Smooth muscle cell (in vitro differentiated cells): ENCODE measurements around the gene TVP23A. TPM values are rescaled to one million over a fixed set of nuclear protein-coding genes. Genes with fewer than 3 reads are reported as not detected.

Experiments used
- DNase-seq: peaks from one replicate; lab custom pipeline; 2025; ENCODE audit not compliant: unreplicated experiment; lab: John Stamatoyannopoulos, UW
- H2AFZ ChIP-seq: fragments of 200-600 bp; sonication (generic); 2 replicates; pipeline ENCODE4 v1.6.0; 2016; ENCODE audit warnings: antibody characterized with exemption, low read depth, mild to moderate bottlenecking
- H3F3A ChIP-seq: fragments of 200-600 bp; sonication (generic); 2 replicates; pipeline ENCODE4 v1.6.0; 2017; ENCODE audit warnings: antibody characterized with exemption, low read depth
- H3K27ac ChIP-seq: fragments of 200-600 bp; sonication (generic); 2 replicates; pipeline ENCODE4 v1.5.1; 2016; ENCODE audit warnings: low read depth, mild to moderate bottlenecking
- H3K27me3 ChIP-seq: fragments of 200-600 bp; sonication (generic); 2 replicates; pipeline ENCODE4 v1.6.1; 2016; ENCODE audit warnings: low read depth, mild to moderate bottlenecking
- H3K36me3 ChIP-seq: fragments of 200-600 bp; sonication (generic); 2 replicates; pipeline ENCODE4 v1.5.1; 2016; ENCODE audit warnings: low read depth
- H3K4me1 ChIP-seq: fragments of 200-600 bp; sonication (generic); 2 replicates; pipeline ENCODE4 v1.5.1; 2016; ENCODE audit warnings: low read depth
- H3K4me2 ChIP-seq: fragments of 200-600 bp; sonication (generic); 2 replicates; pipeline ENCODE4 v1.6.0; 2016; ENCODE audit warnings: mild to moderate bottlenecking
- H3K4me3 ChIP-seq: fragments of 200-600 bp; sonication (generic); 2 replicates; pipeline ENCODE4 v1.5.1; 2016; ENCODE audit warnings: mild to moderate bottlenecking
- H3K79me2 ChIP-seq: fragments of 200-600 bp; sonication (generic); 2 replicates; pipeline ENCODE4 v1.6.0; 2016; ENCODE audit warnings: low read depth, mild to moderate bottlenecking
- H3K9ac ChIP-seq: fragments of 200-600 bp; sonication (generic); 2 replicates; pipeline ENCODE4 v1.6.0; 2016; ENCODE audit warnings: low read depth
- H3K9me3 ChIP-seq: fragments of 200-600 bp; sonication (generic); replicated peaks from 2 replicates; pipeline ENCODE4 v1.5.1; 2016; ENCODE audit warnings: low read depth
- H4K20me1 ChIP-seq: fragments of 200-600 bp; sonication (generic); 2 replicates; pipeline ENCODE4 v1.6.0; 2016; ENCODE audit warnings: low read depth
- WGBS: methylation state at CpG from one replicate; pipeline ENCODE4 v1.1.7; 2016; ENCODE audit warnings: low lambda C conversion rate; 5-methylcytosine and 5-hydroxymethylcytosine counted together
- polyA plus RNA-seq: library from polyadenylated mRNA; unstranded; fragments of >200 nt; fragmentation: Nextera tagmentation; extraction: Ambion mirVana; gene quantifications from 2 replicates; pipeline ENCODE4 v1.2.1, GENCODE V29; 2016
- total RNA-seq: library from RNA; depleted of rRNA; stranded (reverse); fragments of >200 nt; gene quantifications from 2 replicates; pipeline ENCODE4 v1.2.3, GENCODE V29; 2014
- TF ChIP-seq, protein P1 (sequence below): fragments of 200-600 bp; sonication (generic); IDR thresholded peaks from 2 replicates; pipeline ENCODE4 v1.5.1; 2017; ENCODE audit warnings: borderline replicate concordance, mild to moderate bottlenecking, antibody characterized with exemption; ENCODE audit not compliant: insufficient read depth, poor library complexity, severe bottlenecking

TVP23A gene
- total and polyA plus RNA-seq, 2 experiments from 2014 or later: 0.13 to 0.45 TPM

DNA sequence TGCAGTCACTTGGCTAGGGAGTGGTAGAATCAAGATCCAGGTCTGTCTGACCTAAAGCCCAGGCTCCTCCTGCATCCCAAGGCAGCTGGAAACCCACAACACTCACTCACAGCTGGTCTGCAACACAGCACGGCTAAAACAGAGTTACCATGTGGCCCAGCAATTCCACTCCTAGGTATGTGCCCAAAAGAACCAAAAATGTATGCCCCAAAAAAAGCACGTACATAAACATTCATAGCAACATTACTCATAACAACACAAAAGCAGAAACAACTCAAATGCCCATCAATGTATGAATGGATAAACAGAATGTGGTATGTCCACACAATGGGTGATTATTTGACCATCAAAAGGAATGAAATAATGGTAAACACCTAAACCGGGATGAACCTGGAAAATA lies 8.9 kb downstream of the TVP23A start:
- H3K36me3 ChIP-seq: no peaks in the 10 kb centered on the region
- H3K9me3 ChIP-seq: no peaks in the 10 kb centered on the region
- no peak overlapping the region for H3K4me2 ChIP-seq
- H2AFZ ChIP-seq: no peak overlapping the region
- H3K27ac ChIP-seq: no peak overlapping the region
- no peak overlapping the region for H3K9ac ChIP-seq
- no peak for DNase-seq
- no peaks in the 10 kb centered on the region for H3K4me1 ChIP-seq
- 87% methylated on average over 3 of the region's 3 CpGs for WGBS
- no peak overlapping the region for H3K4me3 ChIP-seq
- H4K20me1 ChIP-seq: no peaks in the 10 kb centered on the region
- H3F3A ChIP-seq: no peaks in the 10 kb centered on the region
- no peaks in the 10 kb centered on the region for H3K79me2 ChIP-seq
- TF ChIP-seq, protein P1, sequence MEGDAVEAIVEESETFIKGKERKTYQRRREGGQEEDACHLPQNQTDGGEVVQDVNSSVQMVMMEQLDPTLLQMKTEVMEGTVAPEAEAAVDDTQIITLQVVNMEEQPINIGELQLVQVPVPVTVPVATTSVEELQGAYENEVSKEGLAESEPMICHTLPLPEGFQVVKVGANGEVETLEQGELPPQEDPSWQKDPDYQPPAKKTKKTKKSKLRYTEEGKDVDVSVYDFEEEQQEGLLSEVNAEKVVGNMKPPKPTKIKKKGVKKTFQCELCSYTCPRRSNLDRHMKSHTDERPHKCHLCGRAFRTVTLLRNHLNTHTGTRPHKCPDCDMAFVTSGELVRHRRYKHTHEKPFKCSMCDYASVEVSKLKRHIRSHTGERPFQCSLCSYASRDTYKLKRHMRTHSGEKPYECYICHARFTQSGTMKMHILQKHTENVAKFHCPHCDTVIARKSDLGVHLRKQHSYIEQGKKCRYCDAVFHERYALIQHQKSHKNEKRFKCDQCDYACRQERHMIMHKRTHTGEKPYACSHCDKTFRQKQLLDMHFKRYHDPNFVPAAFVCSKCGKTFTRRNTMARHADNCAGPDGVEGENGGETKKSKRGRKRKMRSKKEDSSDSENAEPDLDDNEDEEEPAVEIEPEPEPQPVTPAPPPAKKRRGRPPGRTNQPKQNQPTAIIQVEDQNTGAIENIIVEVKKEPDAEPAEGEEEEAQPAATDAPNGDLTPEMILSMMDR: no peak
- H3K27me3 ChIP-seq: no peaks in the 10 kb centered on the region

DNA sequence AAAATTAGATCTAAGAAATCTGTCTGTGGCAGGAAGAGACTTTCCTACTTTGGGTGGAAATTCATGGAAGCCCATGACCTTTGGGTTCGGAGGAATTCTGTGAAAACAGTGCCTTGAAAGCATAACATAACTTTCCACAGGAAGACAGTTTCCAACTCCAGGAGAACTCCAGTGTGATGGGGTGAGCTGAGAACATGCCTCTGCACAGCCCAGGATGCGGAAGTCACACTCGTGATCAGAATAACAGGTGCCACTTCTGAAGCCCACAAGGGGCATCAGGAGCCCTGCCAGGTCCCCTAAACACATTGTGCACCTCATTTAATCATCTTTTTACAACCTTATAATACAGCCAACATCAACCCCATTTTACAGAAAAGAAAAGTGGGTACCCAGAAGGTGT lies 9.7 kb downstream of the TVP23A start:
- no peaks in the 10 kb centered on the region for H3K27me3 ChIP-seq
- H3K27ac ChIP-seq: no peak overlapping the region
- H3K36me3 ChIP-seq: no peaks in the 10 kb centered on the region
- H3K9me3 ChIP-seq: no peaks in the 10 kb centered on the region
- H3K4me2 ChIP-seq: no peak overlapping the region
- WGBS: 95% methylated on average over 3 of the region's 3 CpGs
- TF ChIP-seq, protein P1: no peak
- no peak overlapping the region for H3K4me3 ChIP-seq
- H4K20me1 ChIP-seq: no peaks in the 10 kb centered on the region
- H3K79me2 ChIP-seq: no peaks in the 10 kb centered on the region
- H3K4me1 ChIP-seq: no peaks in the 10 kb centered on the region
- no peaks in the 10 kb centered on the region for H3F3A ChIP-seq
- no peak overlapping the region for H2AFZ ChIP-seq
- no peak for DNase-seq
- no peak overlapping the region for H3K9ac ChIP-seq

DNA sequence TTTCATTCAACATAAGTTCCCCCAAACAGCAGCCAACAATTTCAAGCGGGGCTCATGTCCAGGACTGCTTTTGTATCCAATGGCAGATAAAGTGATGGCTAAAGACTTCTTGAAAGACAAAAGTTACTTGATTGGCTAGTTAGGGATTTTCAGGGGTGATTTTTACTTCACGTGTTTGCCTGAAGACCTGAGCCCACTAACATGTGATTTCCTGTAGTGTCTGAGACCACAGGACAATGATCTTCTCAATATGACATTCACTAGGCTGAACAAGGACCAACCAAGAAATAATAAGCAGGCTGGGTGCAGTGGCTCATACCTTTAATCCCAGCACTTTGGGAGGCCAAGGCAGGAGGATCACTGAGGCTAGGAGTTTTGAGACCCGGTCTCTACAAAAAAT lies 10.4 kb downstream of the TVP23A start:
- TF ChIP-seq, protein P1: no peak
- H3K9ac ChIP-seq: no peak overlapping the region
- no peak overlapping the region for H3K4me3 ChIP-seq
- DNase-seq: no peak
- 88% methylated on average over 3 of the region's 3 CpGs for WGBS
- H3K36me3 ChIP-seq: no peaks in the 10 kb centered on the region
- no peaks in the 10 kb centered on the region for H3F3A ChIP-seq
- H3K27ac ChIP-seq: no peak overlapping the region
- H2AFZ ChIP-seq: no peak overlapping the region
- H3K9me3 ChIP-seq: no peaks in the 10 kb centered on the region
- H3K79me2 ChIP-seq: no peaks in the 10 kb centered on the region
- no peak overlapping the region for H3K4me2 ChIP-seq
- no peaks in the 10 kb centered on the region for H3K4me1 ChIP-seq
- H3K27me3 ChIP-seq: no peaks in the 10 kb centered on the region
- no peaks in the 10 kb centered on the region for H4K20me1 ChIP-seq

DNA sequence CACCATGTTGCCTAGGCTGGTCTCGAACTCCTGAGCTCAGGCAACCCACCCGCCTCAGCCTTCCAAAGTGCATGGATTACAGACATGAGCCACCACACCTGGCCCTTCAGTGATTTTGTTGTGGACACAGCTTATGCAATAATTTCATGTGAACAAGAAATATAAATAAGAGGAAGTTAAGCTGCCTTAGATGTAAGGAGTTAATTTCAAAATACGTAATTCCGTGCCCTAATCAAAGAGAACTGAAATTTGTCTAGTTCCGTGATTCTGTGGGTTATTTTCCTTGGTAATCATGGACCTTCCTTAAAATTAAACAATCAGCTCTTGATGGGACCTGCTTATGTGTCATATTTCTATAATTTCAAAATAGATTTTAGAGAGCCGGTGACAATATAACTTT lies 11.9 kb downstream of the TVP23A start:
- H3F3A ChIP-seq: no peaks in the 10 kb centered on the region
- H3K36me3 ChIP-seq: no peaks in the 10 kb centered on the region
- H4K20me1 ChIP-seq: no peaks in the 10 kb centered on the region
- no peak for DNase-seq
- no peak overlapping the region for H3K4me3 ChIP-seq
- TF ChIP-seq, protein P1: no peak
- 95% methylated on average over 6 of the region's 6 CpGs for WGBS
- H3K27me3 ChIP-seq: no peaks in the 10 kb centered on the region
- H3K4me2 ChIP-seq: no peak overlapping the region
- no peak overlapping the region for H2AFZ ChIP-seq
- no peaks in the 10 kb centered on the region for H3K4me1 ChIP-seq
- no peaks in the 10 kb centered on the region for H3K79me2 ChIP-seq
- H3K9ac ChIP-seq: no peak overlapping the region
- H3K9me3 ChIP-seq: no peaks in the 10 kb centered on the region
- H3K27ac ChIP-seq: no peak overlapping the region
